GM21390 (cell line): ENCODE results near the gene RERE.
"Not testable (repeated sequence)": the region's sequence is repeated elsewhere in the genome, so short reads cannot be mapped to it uniquely, and the experiment has no call there.

Experiments
- ATAC-seq: cut with Tn5 transposase; IDR thresholded peaks from one replicate; pipeline ENCODE4 v1.9.1; 2021; ENCODE audit not compliant: unreplicated experiment

The RERE gene

GRCh38 chr1:8807004-8807403 lies 10.4 kb downstream of the RERE start:
- ATAC-seq: no peak

DNA sequence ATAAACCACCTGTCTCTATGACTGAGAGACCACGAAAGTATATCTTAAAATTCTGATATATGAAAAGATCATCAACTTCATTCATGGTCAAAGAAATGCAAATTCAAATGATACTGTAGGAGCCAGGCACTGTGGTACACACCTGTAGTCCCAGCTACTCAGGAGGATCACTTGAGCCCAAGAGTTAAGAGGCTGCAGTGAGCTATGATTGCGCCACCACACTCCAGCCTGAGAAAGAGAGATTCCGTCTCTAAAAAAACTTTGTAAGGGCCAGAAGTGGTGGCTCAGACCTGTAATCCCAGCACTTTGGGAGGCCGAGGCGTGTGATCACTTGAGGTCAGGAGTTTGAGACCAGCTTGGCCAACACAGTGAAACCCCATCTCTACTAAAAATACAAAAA lies 17.0 kb downstream of the RERE start:
- ATAC-seq: no peak

DNA sequence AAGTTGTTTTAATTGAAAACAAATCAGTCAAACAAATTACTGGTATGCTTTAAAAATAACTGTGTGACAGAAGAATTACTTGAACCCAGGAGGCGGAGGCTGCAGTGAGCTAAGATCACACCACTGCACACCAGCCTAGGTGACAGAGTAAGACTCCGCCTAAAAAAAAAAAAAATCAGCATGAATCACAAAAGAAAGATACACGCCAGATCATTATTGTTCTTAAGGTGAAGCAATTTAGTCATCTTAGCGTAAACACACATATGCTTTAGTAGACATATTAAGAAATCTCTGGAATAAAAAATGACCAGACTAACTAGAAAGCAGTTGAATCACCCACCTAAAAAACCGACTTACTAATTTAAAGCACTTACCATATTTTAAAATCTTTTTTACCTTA lies 20.2 kb downstream of the RERE start:
- no peak for ATAC-seq

DNA sequence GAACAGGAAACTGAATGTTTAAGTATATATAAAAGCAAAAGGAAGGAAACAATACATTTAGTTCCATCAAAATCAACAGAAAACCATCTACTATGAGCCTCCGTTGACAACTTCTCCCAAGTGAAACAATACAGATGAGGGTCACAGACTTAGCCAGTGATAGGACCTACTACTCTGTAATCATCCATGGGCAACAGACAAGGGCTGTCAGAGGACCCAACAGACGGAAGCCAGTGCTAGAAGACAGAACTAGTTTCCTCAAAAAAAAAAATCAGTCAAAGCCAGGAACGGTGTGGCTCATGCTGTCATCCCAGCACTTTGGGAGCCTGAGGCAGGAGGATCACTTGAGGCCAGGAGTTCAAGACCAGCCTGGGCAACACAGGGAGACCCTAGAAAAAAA lies 20.6 kb downstream of the RERE start:
- no peak for ATAC-seq

DNA sequence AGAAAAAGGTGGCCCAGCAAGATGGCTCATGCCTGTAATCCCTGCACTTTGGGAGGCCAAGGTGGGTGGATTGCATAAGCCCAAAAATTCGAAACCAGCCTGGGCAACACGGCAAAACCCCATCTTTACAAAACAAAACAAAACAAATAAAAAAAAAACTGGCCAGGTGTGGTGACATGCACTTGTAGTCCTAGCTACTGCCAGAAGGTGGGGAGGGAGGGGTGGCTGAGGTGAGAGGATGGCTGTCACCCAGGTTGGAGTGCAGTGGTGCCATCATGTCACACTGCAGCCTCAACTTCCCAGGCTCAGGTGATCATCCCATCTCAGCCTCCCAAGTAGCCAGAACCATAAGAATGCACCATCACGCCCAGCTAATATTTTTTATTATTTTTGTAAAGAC lies 22.8 kb downstream of the RERE start:
- no peak for ATAC-seq

DNA sequence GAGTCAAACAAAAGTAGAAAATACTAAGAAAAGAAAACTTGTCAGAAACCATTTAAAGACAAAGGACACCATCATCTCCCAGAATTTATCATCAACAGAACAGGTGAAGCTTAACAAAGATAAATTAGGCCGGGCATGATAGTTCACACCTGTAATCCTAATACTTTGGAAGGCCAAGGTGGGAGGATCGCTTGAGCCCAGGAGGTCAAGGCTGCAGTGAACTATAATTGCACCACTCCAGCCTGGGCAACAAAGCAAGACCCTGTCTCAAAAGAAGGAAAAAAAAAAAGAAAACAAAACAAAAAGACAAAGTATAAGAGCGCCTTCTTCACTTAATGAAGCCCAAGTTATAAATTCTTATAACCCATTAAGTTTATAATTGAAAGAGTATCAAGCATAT lies 25.6 kb downstream of the RERE start:
- ATAC-seq: no peak

GRCh38 chr1:8790987-8791386 lies 26.5 kb downstream of the RERE start:
- no peak for ATAC-seq

DNA sequence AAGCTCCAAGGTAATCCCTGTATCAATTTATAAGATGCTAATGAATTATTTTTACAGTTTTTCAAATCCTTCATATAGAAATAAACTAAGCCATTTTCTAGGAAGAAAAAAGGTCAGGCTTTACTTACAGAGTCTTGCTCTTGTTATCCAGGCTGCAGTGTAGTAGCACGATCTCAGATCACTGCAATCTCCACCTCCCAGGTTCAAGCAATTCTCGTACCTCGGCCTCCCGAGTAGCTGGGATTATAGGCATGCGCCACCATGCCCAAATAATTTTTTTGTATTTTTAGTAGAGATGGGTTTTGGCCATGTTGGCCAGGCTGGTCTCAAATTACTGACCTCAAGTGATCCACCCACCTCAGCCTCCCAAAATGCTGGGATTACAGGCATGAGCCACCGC lies 27.0 kb downstream of the RERE start:
- no peak for ATAC-seq

DNA sequence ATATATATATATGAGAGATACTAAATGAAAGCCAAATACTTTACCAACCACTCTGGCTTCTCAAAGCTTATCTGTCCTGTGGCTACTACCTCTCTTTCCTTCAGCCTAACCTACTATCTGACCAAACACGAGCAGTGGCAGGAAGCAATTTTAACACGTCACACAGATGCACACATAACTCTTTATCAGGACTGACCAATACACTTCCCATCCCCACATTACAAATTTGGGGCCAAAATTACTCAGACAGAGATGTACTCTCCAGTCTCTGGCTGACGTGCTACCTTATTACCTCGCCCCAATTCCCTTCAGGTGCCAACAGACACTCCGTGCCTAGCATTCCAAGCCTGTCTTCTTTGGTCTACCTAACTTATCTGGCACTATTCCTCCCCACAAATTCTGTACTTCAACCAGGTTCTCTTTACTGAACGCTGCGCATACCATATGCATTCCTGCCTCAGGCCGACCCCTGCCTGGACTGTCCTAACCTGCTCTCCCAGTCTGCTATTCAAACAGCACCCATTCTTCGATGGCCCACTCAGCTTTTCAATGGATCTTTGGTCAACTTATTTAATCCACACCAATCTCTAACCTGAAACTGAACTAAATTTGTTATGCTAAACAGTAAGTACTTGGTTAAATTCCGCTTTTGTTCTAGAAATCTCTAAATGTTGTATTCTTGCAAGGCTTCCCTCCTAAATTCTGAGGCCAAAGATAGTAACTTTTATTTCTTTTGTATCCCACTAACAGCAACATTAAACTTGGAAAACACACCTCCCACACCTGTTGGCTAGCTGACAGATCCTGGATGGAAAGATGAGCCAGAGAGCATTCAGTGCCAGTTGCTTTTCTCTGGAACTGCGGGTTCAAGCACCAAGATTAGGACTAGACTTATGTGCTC lies 27.9 kb downstream of the RERE start:
- ATAC-seq: no peak

- no peak for ATAC-seq
Observed at GRCh38 chr1:8787218-8787617, 30.2 kb downstream of the RERE start.

GRCh38 chr1:8786204-8786603 lies 31.2 kb downstream of the RERE start:
- not testable (repeated sequence) for ATAC-seq

DNA sequence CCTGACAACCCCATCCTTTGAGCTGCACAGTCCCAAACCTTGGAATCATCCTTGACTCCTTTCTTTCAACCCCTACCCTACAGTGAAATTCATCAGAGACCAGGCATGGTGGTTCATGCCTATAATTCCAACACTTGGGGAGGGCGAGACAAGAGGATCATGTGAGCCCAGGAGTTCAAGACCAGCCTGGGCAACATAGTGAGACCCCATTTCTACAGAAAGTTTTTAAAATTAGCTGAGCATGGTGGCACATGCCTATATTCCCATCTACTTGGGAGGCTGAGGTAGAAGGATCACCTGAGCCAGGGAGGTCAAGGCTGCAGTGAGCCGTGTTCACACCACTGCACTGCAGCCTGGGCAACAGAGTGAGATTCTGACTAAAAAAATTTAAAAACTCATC lies 34.5 kb downstream of the RERE start:
- no peak for ATAC-seq

DNA sequence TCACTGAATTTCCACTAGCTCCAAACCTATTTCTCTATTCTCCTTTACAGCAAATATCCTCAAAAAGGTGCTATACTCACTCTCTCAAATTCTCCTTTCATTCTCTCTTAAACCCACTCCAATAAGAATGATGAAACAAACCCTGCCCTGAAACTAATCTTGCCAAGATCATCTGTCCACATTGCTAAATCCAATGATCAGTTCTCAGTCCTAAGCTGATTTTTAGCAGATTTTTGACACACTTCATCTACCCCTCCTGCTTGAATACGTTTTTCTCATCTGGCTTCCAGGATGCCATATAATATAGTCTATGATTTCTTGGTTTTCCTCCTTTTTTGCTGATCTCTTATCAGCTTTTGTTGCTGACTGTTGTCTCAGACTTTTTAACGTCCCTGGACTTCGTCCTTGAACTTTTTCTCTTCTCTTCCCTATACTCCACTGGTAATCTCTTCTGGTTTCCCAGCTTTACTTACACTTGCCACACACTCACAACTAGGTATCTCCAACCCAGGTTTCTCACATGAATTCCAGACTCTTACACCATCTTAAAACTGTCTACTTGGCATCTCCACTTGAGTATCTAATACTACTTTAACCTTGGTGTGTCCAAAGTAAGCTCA lies 35.3 kb downstream of the RERE start:
- no peak for ATAC-seq

- no peak for ATAC-seq
Observed at GRCh38 chr1:8780405-8780804, 37.0 kb downstream of the RERE start.

DNA sequence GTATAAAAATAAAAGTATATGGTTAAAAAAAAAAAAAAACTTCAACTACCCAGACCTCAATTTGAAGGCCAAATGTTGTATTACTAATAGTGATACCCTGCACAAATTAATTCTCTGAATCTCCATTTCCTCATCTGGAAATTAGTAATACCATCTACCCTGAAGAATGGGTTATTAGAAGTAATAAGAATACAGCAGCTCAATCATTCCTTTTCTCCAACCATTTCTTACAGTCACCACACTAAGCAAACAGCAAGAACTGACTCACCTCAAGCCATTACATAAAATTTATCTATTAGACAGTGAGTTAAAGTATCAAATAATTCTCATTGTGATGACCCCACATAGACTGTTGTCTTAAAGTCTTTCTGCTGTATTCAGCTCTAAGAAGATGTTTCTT lies 39.6 kb downstream of the RERE start:
- ATAC-seq: no peak

DNA sequence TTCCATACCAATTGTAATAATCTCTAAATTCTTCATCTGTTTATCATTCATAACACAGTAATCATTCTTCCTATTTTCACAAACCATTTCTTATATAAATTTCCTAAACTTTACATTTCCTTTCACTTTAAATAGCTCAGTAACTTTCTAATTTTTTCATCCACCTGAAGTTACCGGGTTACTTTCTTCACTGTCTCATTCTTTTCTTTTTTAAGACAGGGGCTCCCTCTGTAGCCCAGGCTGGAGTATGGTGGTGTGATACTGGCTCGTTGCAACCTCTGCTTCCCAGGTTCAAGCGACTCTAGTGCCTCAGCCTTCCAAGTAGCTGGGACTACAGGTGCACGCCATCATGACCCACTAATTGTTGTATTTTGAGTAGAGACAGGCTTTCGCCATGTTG lies 41.3 kb downstream of the RERE start:
- ATAC-seq: no peak

DNA sequence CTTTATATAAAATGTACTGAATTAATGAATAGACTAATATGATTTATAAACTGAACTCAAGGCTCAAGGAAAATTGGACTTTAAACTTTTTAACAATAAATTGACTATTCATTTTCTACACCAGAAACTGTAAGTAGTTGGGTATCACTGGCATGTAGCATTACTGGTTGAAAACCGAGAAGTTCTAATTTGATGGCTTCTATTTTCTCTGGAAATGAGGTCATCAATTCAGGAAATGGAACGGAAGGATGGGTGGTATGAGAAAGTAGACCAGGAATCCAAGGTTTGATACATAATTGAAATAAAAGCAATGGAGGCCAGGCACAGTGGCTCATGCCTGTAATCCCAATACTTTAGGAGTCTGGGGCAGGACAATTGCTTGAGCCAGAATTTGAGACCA lies 50.4 kb downstream of the RERE start:
- no peak for ATAC-seq

DNA sequence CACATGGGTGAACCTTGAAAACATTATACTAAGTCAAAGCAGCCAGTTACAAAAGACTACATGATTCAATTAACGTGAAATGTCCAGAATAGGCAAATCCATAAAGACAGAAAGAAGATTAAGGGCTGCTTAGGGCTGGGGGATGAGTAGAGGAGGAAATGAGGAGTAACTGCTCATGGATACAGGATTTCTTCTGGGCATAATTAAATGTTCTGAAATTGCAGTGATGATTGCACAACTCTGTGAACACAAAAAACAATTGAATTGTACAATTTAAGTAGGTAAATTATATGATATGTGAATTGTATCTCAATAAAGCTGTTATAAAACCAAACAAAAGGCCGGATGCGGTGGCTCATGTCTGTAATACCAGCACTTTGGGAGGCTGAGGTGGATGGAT lies 52.2 kb downstream of the RERE start:
- ATAC-seq: no peak

GRCh38 chr1:8764293-8764937 lies 53.0 kb downstream of the RERE start:
- no peak for ATAC-seq

DNA sequence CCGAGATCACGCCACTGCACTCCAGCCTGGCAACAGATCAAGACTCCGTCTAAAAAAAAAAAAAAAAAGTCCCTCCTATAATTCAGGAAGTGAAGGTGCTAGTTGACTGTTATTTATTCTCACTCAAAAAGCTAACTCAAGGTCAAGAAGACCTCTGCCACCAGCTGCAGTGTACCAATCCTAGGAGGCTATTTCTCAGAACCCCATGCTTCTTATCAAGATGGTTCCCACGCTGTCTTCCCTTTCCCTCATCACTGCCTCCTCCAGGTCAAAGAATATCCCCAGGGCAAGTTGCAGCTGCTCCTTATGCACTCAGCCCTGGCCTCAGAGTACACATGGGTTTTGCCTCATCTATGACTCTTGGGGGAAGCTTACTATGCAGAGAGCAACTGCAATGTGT lies 53.6 kb downstream of the RERE start:
- ATAC-seq: peak; percentile 64

GRCh38 chr1:8754993-8755392 lies 62.4 kb downstream of the RERE start:
- no peak for ATAC-seq

GRCh38 chr1:8754247-8754650 lies 63.2 kb downstream of the RERE start:
- ATAC-seq: no peak
